Measurements from ENCODE around the gene GMPS.

- TF ChIP-seq POLR2A (IDR thresholded peaks at IDR 0.05; ENCODE audit: low read length) (no peak), GATA1 (IDR thresholded peaks at IDR 0.05; ENCODE audit: low read depth, low read length) (no peak)
Observed at GRCh38 chr3:155871746-155872158, 1.3 kb downstream of the GMPS start.
